ENCODE results near the gene SAMD13. TPM values are rescaled to one million over a fixed set of nuclear protein-coding genes. Genes with fewer than 3 reads are reported as not detected.

SAMD13 gene
- total RNA-seq, 1 donor from 2014 or later, result not detected

- H3K36me3 Mint-ChIP-seq (ENCODE audit: unreplicated experiment), result peaks cover 4% of the 10 kb centered on the region
- TF ChIP-seq CTCF (IDR thresholded peaks at IDR 0.05; ENCODE audit: partially characterized antibody, unreplicated experiment), result no peak
- H3K4me1 Mint-ChIP-seq (ENCODE audit: low read depth, unreplicated experiment), result no peaks in the 10 kb centered on the region
- DNase-seq, result no peak
- no peak overlapping the region for H3K4me3 Mint-ChIP-seq (ENCODE audit: unreplicated experiment)
- H3K27me3 Mint-ChIP-seq (ENCODE audit: unreplicated experiment), result no peaks in the 10 kb centered on the region
- H3K27ac Mint-ChIP-seq (ENCODE audit: unreplicated experiment), result no peak overlapping the region
- H3K9me3 Mint-ChIP-seq (ENCODE audit: unreplicated experiment), result peaks cover 1% of the 10 kb centered on the region
Observed at GRCh38 chr1:84366786-84367185, 65.3 kb downstream of the SAMD13 start.

- Mint-ChIP-seq H3K27ac (ENCODE audit: unreplicated experiment) (no peak overlapping the region), H3K27me3 (ENCODE audit: unreplicated experiment) (no peaks in the 10 kb centered on the region), H3K4me1 (ENCODE audit: low read depth, unreplicated experiment) (no peaks in the 10 kb centered on the region), H3K4me3 (ENCODE audit: unreplicated experiment) (no peak overlapping the region), H3K36me3 (ENCODE audit: unreplicated experiment) (peaks cover 4% of the 10 kb centered on the region), H3K9me3 (ENCODE audit: unreplicated experiment) (peaks cover 1% of the 10 kb centered on the region)
- DNase-seq, result no peak
- TF ChIP-seq CTCF (IDR thresholded peaks at IDR 0.05; ENCODE audit: partially characterized antibody, unreplicated experiment), result no peak
Observed at GRCh38 chr1:84367219-84367618, 65.7 kb downstream of the SAMD13 start.

GRCh38 chr1:84368441-84368840 lies 66.9 kb downstream of the SAMD13 start:
- no peak overlapping the region for H3K27ac Mint-ChIP-seq (ENCODE audit: unreplicated experiment)
- no peaks in the 10 kb centered on the region for H3K27me3 Mint-ChIP-seq (ENCODE audit: unreplicated experiment)
- H3K9me3 Mint-ChIP-seq (ENCODE audit: unreplicated experiment), result peaks cover 1% of the 10 kb centered on the region
- H3K4me3 Mint-ChIP-seq (ENCODE audit: unreplicated experiment), result no peak overlapping the region
- DNase-seq, result no peak
- peaks cover 4% of the 10 kb centered on the region for H3K36me3 Mint-ChIP-seq (ENCODE audit: unreplicated experiment)
- H3K4me1 Mint-ChIP-seq (ENCODE audit: low read depth, unreplicated experiment), result no peaks in the 10 kb centered on the region
- no peak for TF ChIP-seq CTCF (IDR thresholded peaks at IDR 0.05; ENCODE audit: partially characterized antibody, unreplicated experiment)

- H3K9me3 Mint-ChIP-seq (ENCODE audit: unreplicated experiment), result peaks cover 1% of the 10 kb centered on the region
- H3K4me3 Mint-ChIP-seq (ENCODE audit: unreplicated experiment), result no peak overlapping the region
- H3K27me3 Mint-ChIP-seq (ENCODE audit: unreplicated experiment), result no peaks in the 10 kb centered on the region
Observed at GRCh38 chr1:84370266-84370665, 68.8 kb downstream of the SAMD13 start.

More at GRCh38 chr1:84370266-84370665, 68.8 kb downstream of the SAMD13 start:
- Mint-ChIP-seq H3K36me3 (ENCODE audit: unreplicated experiment) (peaks cover 4% of the 10 kb centered on the region), H3K27ac (ENCODE audit: unreplicated experiment) (no peak overlapping the region), H3K4me1 (ENCODE audit: low read depth, unreplicated experiment) (no peaks in the 10 kb centered on the region)
- TF ChIP-seq CTCF (IDR thresholded peaks at IDR 0.05; ENCODE audit: partially characterized antibody, unreplicated experiment), result no peak
- no peak for DNase-seq

Measured in glutamatergic neuron (in vitro differentiated cells).